Measurements from ENCODE around the gene C20orf96. TPM values are rescaled to one million over a fixed set of nuclear protein-coding genes. Genes with fewer than 3 reads are reported as not detected.
"Not testable (repeated sequence)": the region's sequence is repeated elsewhere in the genome, so short reads cannot be mapped to it uniquely, and the experiment has no call there.

The C20orf96 gene
- total RNA-seq, 2 donors from 2014 or later, result 5.5 to 7.2 TPM

DNA sequence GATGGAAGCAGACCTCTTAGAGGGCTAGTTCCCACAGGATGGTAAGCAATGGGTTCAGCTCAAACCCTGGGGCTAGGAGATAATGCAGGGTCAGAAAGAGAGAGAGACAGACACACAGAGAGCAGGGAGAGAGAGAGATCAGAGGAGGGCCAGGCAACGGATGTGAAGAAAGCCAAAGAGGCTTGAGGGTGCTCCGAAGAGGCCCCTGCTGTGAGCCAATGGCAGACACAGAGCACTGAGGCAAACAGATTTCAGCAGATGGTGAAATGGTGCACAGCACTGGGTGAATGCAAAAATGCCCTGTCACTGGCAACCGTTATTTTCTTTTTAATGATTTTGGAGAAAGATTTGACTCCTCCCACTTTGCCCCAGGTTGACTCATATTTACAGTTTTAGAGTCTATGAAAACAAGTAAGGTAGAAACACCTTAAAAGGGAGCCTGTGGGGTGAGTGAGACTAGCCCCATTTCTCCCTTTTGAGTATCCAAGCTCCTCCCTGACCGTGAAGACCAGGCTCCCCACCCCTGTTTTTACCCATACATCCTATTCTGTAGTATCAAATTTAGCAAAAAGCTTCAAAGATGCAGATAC lies 32.2 kb downstream of the C20orf96 start:
- DNase-seq, result no peak
- ATAC-seq, result peak in 1 of 2 donors; percentile 70
- intact Hi-C loops (cut with DNase I), result no loop called here

DNA sequence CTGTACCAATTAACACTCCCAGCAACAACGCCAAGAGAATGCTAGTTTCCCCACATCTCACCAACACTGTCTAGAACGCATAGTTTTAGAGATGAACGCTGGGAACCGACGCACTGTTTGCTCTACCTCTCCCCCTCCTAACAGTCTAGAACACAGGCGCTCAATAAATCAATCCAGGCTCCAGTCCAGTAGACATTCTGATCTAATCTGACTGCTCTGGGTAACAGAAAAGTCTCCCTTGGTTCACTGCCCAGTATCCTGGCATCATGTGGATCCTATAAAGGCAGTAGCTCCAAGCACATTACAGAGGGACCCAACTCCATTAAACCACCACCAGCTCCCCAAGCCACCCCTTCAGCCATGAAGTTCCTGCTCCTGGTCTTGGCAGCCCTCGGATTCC lies 33.1 kb downstream of the C20orf96 start, which contains the start of gene DEFB132:
TSS of gene DEFB132 (plus strand) at position 306 of the 400 bp plus-strand sequence. CDS start at position 361, 55 bp downstream.
- intact Hi-C loops (cut with DNase I), result no loop called here
- ATAC-seq, result no peak

DNA sequence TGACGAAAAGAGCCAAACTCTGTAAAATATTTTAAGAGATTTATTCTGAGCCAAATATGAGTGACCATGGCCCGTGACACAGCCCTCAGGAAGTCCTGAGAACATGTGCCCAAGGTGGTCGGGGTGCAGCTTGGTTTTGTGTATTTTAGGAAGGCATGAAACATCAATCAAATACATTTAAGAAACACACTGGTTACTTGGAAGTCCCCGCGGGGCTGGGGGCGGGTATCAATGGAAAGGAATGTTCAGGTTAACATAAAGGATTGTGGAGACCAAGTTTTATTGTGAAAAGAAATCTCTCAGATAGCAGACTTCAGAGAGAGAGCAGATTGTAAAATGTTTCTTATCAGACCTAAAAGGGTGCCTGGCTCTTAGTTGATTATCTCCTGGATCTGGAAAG lies 37.1 kb downstream of the C20orf96 start:
- intact Hi-C loops (cut with DNase I); ATAC-seq; DNase-seq: not testable (repeated sequence)

More for the DNA sequence above, 33.1 kb downstream of the C20orf96 start, which contains the start of gene DEFB132:
- no peak for DNase-seq

DNA sequence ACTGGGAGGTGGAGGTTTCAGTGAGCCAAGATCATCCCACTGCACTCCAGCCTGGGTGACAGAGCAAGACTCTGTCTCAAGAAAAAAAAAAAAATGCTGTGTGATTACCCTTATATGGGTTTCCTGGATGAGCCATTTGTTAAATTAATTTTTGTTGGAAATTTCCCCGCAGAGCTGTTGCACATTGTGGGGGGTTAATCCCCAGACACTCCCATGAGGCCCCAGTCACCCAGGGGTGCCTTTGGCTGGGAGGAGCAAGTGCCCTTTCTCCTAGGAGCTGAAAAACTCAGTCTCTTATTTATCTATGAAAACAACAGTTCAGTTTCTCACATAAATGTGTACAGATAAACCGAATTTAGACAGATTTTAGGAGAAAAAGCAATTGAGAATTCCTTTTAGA lies 37.7 kb downstream of the C20orf96 start:
- ATAC-seq (no peak), DNase-seq (no peak)
- intact Hi-C loops (cut with DNase I), result no loop called here

DNA sequence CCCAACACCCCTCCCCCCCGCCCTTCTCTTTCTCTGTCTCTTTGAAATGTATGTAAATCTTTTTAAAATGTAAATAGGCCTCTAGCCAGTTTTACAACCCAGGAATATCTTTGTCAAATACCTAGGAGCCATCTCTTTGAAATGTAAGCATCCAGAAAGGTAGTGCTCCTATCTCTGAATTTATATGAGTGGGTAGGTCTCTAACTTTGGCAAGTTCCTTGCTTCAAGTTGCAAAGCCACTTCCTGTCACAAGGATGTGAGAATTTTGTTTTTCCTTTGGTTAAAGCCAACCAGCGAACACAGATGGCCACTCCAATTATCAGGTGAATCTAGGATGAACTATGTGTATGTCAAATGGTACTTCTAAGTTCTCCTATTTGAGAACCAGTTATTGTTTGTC lies 39.2 kb downstream of the C20orf96 start:
- ATAC-seq, result no peak
- no peak for DNase-seq
- intact Hi-C loops (cut with DNase I), result no loop called here

DNA sequence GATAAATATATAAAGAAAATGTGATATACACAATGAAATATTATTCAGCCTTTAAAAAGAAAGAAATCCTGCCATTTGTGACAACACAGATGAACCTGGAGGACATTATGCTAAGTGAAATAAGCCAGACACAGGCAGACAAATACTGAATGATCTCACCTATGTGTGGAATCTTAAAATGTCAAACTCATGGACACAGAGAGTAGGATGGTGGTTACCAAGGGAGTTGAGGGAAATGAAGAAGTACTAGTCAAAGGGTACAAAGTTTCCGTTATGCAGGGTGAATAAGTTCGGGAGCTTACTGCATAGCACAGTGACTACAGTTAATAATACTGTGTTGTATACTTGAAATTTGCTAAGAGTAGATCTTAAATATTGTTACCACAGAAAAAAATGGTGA lies 47.6 kb downstream of the C20orf96 start:
- ATAC-seq, result no peak
- no peak for DNase-seq
- intact Hi-C loops (cut with DNase I), result no loop called here

DNA sequence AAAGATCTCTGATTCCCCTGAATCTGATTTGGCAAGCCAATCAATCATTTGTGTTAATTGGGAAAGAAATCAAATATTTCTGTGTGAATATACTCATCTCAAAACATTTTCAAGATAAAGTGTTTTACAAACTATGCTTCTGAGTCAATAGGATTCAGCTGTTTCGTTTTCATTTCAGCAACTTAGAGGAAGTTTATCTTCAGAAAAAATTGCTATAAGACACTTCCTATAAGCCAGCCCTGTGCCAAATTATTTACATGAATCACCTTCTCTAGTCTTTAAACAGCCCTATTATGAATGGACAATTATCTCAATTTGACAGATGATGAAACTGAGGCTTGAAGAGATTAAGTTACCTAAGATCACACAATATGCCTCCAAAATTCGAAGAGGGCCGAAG lies 52.6 kb downstream of the C20orf96 start:
- ATAC-seq (peak in 1 of 2 donors; percentile 44), DNase-seq (no peak)
- intact Hi-C loops (cut with DNase I), result no loop called here

DNA sequence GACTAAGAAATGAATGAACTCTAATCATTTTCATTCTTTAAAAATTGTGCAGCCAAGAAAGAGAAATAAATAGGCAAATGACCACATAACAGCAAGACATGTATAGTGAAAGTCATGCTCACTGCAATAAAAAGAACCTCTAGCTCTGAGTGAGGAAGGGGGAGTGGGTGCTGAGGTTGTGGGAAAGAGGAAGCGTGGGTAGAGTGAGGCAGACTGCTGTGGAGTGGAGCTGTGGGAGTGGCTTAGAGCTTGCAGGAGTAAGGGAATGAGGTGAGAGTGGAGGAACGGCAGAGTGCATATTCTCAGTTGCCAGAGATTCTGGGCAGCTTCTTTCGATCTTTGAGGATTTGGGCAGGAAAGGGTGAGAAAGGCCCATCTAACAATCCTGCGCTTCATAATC lies 53.1 kb downstream of the C20orf96 start:
- intact Hi-C loops (cut with DNase I), result no loop called here
- DNase-seq (no peak), ATAC-seq (peak; percentile 74 to 85)

DNA sequence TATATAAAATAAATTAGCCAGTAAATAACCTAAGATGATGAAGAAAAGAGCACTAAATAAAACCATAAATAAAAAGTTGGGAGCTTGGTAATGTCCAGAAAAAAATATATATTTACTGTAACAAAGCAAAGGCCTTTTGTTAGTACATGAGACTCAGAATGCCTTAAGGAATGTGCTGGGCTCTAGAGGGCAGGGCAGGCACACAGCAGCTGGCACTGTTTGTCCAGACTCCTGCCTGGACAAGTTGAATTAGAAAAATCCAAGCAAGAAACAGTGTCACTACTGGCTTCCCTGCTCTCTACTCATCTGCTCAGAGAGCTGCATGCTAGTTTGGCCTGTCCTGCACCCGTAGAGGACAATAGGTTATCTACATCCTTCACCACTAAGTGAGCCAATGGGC lies 54.7 kb downstream of the C20orf96 start:
- ATAC-seq, result peak in 1 of 2 donors; percentile 71
- no peak for DNase-seq
- intact Hi-C loops (cut with DNase I), result no loop called here

DNA sequence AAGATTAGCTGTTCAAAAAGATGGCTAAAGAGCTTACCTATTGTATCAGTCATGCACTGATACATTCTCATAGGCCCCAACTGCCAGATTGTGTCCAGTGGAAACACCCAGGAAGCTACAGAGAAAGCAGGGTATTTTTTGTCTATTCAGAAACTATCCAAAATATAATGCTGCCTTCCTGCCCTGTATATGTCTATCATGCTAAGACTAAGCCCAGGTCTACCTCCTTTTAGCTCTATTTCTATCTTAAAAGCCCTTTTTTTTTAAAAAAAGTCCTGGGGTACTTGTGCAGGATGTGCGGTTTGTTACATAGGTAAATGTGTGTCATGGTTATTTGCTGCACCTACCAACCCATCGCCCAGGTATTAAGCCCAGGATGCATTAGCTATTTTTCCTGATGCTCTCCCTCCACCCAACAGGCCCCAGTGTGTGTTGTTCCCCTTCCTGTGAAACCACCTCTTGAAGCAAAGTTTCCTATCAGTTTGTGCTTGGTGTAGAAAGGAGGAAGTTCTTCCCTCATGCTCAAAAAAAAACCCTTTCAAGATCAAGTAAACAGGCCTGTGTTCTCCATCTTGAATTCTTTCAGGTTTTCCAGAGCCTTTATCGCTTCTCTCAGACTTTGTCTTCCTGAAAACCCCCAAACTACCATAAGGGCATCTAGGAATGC lies 63.0 kb downstream of the C20orf96 start:
- intact Hi-C loops (cut with DNase I), result no loop called here
- ATAC-seq, result no peak
- DNase-seq, result no peak

DNA sequence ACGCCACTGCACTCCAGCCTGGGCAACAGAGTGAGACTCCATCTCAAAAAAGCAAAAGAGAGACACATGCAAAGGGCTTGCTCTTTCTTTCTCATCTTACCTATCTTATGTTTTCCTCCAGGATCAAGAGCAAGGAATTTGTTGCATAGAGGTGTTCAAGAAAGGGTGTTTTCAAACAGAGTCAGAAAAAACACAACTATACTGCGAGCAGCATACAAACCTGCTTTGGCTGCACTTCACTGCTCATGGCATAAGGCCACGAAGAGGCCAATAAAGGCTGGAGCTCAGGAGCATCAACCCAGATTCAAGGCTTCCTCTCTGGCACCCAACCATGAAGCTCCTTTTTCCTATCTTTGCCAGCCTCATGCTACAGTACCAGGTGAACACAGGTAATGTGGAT lies 63.6 kb downstream of the C20orf96 start, which contains the start of gene DEFB129:
TSS of gene DEFB129 (plus strand) at position 301 of the 400 bp plus-strand sequence. CDS start at position 332, 31 bp downstream.
- ATAC-seq (no peak), DNase-seq (no peak)
- intact Hi-C loops (cut with DNase I), result no loop called here

DNA sequence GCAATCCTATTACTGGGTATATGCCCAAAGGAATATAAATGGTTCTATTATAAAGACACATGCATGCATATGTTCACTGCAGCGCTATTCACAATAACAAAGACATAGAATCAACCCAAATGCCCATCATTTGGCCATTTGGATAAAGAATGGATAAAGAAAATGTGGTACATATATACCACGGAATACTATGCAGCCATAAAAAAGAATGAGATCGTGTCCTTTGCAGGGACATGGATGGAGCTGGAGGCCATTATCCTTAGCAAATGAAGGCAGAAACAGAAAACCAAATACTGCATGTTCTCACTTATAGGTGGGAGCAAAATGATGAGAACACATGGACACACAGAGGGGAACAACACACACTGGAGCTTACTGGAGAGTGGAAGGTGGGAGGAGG lies 64.7 kb downstream of the C20orf96 start:
- ATAC-seq; DNase-seq; intact Hi-C loops (cut with DNase I): not testable (repeated sequence)

DNA sequence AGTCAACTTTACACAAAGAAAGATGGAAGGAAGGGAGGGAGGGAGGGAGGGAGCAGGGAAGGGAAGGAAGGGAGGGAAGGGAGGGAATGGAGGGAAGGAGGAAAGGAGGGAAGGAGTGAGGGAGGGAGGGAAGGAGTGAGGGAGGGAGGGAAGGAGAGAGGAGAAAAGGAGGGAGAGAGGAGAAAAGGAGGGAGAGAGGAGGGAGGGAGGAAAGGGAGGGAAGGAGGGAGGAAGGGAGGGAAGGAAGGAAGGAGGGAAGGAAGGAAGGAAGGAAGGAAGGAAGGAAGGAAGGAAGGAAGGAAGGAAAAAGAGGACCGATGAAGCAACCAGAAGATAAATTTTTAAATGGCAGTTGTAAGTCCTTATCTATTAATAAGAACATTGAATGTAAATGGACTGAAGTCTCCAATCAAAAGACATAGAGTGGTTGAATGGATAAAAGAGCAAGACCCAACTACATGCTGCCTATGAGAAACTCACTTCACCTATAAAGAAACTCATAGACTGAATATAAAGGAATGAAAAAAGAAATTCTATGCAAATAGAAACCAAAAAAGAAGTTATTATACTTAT lies 69.2 kb downstream of the C20orf96 start:
- DNase-seq (no peak), ATAC-seq (no peak)
- intact Hi-C loops (cut with DNase I), result no loop called here

Other genes starting within 250 kb of the C20orf96 start
- not detected for gene DEFB125, start 203.1 kb downstream of the C20orf96 start, total RNA-seq
- gene DEFB126, start 148.2 kb downstream of the C20orf96 start, total RNA-seq, result not detected
- gene DEFB127, start 133.3 kb downstream of the C20orf96 start, total RNA-seq, result not detected
- not detected for gene DEFB128, start 101.0 kb downstream of the C20orf96 start, total RNA-seq
- gene DEFB129, start 63.5 kb downstream of the C20orf96 start, total RNA-seq, result not detected
- under 1 TPM in 1 of 2 donors, not detected in 1; 0.32 TPM for gene DEFB132, start 33.0 kb downstream of the C20orf96 start, total RNA-seq
- 10 to 100 TPM; 11.0 to 12.2 TPM for gene ZCCHC3, start 6.8 kb upstream of the C20orf96 start, total RNA-seq
- gene SOX12, start 34.8 kb upstream of the C20orf96 start, total RNA-seq, result 10 to 100 TPM in 1 of 2 donors, 1 to 10 TPM in 1; 8.1 to 11.6 TPM
- gene NRSN2, start 56.4 kb upstream of the C20orf96 start, total RNA-seq, result 10 to 100 TPM; 20.6 to 34.9 TPM
- 1 to 10 TPM; 1.4 to 3.4 TPM for gene TRIB3, start 90.0 kb upstream of the C20orf96 start, total RNA-seq
- 10 to 100 TPM; 41.6 to 43.5 TPM for gene RBCK1, start 117.5 kb upstream of the C20orf96 start, total RNA-seq
- 10 to 100 TPM; 23.7 to 24.3 TPM for gene TBC1D20, start 171.8 kb upstream of the C20orf96 start, total RNA-seq